OCI-LY1 (cell line): ENCODE measurements around the gene POLG.

Source experiments
- EZH2 ChIP-seq: fragments of 200-600 bp; sonication (generic), shearing (Covaris generic); IDR thresholded peaks from 2 replicates; pipeline ENCODE4 v1.8.0; 2017; ENCODE audit warnings: borderline replicate concordance, mixed run types, mild to moderate bottlenecking, antibody characterized with exemption, low read length, moderate library complexity, mixed read lengths
- TF ChIP-seq, protein P1 (sequence below): fragments of 200-600 bp; sonication (generic), shearing (Covaris generic); IDR thresholded peaks from 2 replicates; pipeline ENCODE4 v1.5.1; 2017; ENCODE audit warnings: mild to moderate bottlenecking, antibody characterized with exemption, low read length, moderate library complexity, mixed read lengths

DNA sequence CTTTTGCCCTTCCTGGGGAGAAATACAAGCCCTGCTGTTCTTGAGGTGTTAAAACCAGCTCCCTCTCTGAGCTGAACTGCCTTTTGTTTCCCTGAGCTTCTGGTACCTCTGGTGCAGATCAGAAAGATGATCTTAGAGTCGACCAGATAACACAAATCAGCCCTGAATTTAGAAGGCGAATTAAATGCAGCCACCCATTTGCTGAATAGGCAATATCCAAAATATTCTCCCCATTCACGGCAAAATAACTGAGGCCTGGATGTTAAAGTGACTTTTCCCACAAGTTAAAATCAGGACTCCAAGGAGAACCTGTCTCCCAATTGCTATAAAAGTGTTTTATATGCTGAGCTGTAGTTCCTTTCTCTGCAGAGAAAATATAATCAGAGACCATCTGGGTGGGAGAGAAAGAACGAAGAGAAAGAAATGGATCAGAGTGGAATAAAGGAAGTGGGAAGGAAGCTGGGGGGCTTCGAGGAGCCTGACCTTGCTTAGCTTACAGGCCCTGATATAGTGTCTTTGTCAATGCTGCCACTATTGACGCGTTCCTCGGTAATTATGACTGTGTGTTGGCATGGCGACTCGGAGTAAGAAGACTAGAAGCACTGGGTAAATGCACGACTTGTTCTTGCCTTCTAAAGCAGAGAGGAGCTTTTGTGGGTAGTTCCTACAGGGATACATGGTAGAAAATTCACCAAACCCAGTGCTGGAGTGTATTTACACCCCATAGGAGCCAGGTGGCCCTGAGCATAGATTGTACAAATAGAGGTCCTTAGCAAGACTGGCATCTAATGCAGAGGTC, 47.5 kb upstream of the POLG start:
- TF ChIP-seq, protein P1, sequence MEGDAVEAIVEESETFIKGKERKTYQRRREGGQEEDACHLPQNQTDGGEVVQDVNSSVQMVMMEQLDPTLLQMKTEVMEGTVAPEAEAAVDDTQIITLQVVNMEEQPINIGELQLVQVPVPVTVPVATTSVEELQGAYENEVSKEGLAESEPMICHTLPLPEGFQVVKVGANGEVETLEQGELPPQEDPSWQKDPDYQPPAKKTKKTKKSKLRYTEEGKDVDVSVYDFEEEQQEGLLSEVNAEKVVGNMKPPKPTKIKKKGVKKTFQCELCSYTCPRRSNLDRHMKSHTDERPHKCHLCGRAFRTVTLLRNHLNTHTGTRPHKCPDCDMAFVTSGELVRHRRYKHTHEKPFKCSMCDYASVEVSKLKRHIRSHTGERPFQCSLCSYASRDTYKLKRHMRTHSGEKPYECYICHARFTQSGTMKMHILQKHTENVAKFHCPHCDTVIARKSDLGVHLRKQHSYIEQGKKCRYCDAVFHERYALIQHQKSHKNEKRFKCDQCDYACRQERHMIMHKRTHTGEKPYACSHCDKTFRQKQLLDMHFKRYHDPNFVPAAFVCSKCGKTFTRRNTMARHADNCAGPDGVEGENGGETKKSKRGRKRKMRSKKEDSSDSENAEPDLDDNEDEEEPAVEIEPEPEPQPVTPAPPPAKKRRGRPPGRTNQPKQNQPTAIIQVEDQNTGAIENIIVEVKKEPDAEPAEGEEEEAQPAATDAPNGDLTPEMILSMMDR: no peak
- TF ChIP-seq EZH2: no peak
